ENCODE data around the gene SLC26A5.
"Not testable (repeated sequence)": the region's sequence is repeated elsewhere in the genome, so short reads cannot be mapped to it uniquely, and the experiment has no call there.

DNA sequence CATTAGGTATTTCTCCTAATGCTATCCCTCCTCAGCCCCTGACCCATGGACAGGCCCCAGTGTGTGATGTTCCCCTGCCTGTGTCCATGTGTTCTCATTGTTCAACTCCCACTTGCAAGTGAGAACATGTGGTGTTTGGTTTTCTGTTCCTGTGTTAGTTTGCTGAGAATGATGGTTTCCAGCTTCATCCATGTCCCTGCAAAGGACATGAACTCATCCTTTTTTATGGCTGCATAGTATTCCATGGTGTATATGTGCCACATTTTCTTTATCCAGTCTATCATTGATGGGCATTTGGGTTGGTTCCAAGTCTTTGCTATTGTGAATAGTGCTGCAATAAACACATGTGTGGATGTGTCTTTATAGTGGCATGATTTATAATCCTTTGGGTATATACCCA lies 46.3 kb downstream of the SLC26A5 start:
- TF ChIP-seq POLR2A (IDR thresholded peaks at IDR 0.05), result not testable (repeated sequence)
- TF ChIP-seq, protein P1, sequence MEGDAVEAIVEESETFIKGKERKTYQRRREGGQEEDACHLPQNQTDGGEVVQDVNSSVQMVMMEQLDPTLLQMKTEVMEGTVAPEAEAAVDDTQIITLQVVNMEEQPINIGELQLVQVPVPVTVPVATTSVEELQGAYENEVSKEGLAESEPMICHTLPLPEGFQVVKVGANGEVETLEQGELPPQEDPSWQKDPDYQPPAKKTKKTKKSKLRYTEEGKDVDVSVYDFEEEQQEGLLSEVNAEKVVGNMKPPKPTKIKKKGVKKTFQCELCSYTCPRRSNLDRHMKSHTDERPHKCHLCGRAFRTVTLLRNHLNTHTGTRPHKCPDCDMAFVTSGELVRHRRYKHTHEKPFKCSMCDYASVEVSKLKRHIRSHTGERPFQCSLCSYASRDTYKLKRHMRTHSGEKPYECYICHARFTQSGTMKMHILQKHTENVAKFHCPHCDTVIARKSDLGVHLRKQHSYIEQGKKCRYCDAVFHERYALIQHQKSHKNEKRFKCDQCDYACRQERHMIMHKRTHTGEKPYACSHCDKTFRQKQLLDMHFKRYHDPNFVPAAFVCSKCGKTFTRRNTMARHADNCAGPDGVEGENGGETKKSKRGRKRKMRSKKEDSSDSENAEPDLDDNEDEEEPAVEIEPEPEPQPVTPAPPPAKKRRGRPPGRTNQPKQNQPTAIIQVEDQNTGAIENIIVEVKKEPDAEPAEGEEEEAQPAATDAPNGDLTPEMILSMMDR (IDR thresholded peaks at IDR 0.05), result not testable (repeated sequence)
